T follicular helper cell (primary cell): ENCODE data around the gene CHGA.
A peak's percentile ranks its signal among the peaks of the same experiment; 100 is the strongest.

Experiments
- DNase-seq: peaks from one replicate; pipeline ENCODE4 v3.0.0-alpha.2; 2020; ENCODE audit warnings: low read depth

The CHGA gene

GRCh38 chr14:92903359-92903758, 19.6 kb upstream of the CHGA start:
- DNase-seq = no peak

- no peak for DNase-seq
Observed at GRCh38 chr14:92905667-92906066, 17.3 kb upstream of the CHGA start.

- DNase-seq = no peak
Observed at GRCh38 chr14:92906420-92906819, 16.5 kb upstream of the CHGA start.

GRCh38 chr14:92906823-92907222, 16.1 kb upstream of the CHGA start:
- DNase-seq = no peak

GRCh38 chr14:92907316-92907911, 15.5 kb upstream of the CHGA start:
- DNase-seq = no peak

- DNase-seq = peak; percentile 10
Observed at GRCh38 chr14:92914087-92914656, 8.8 kb upstream of the CHGA start.

GRCh38 chr14:92916201-92916600, 6.7 kb upstream of the CHGA start:
- DNase-seq = no peak

- no peak for DNase-seq
Observed at GRCh38 chr14:92917041-92917940, 5.7 kb upstream of the CHGA start.

GRCh38 chr14:92917956-92918355, 5.0 kb upstream of the CHGA start:
- no peak for DNase-seq

- no peak for DNase-seq
Observed at GRCh38 chr14:92920001-92920400, 2.9 kb upstream of the CHGA start.

GRCh38 chr14:92922155-92922735, 705 bp upstream of the CHGA start:
- DNase-seq = no peak

GRCh38 chr14:92923744-92924103, 774 bp downstream of the CHGA start:
- DNase-seq = no peak

GRCh38 chr14:92924247-92924646, 1.3 kb downstream of the CHGA start:
- DNase-seq = no peak

- DNase-seq = no peak
Observed at GRCh38 chr14:92925446-92925845, 2.5 kb downstream of the CHGA start.

- DNase-seq = no peak
Observed at GRCh38 chr14:92926180-92926845, 3.4 kb downstream of the CHGA start.

- DNase-seq = no peak
Observed at GRCh38 chr14:92926931-92927330, 4.0 kb downstream of the CHGA start.

- no peak for DNase-seq
Observed at GRCh38 chr14:92927349-92928257, 4.7 kb downstream of the CHGA start.

GRCh38 chr14:92928258-92928629, 5.3 kb downstream of the CHGA start:
- DNase-seq = no peak

- DNase-seq = no peak
Observed at GRCh38 chr14:92928961-92929688, 6.2 kb downstream of the CHGA start.
